NCI-H524 (cell line): ENCODE results near the gene MPP4.
"Not testable (repeated sequence)": the region's sequence is repeated elsewhere in the genome, so short reads cannot be mapped to it uniquely, and the experiment has no call there.

Experiments used
- DNase-seq, 2 experiments: peaks; one replicate each; lab custom pipeline; 2025; lab: John Stamatoyannopoulos, UW

MPP4 gene

DNA sequence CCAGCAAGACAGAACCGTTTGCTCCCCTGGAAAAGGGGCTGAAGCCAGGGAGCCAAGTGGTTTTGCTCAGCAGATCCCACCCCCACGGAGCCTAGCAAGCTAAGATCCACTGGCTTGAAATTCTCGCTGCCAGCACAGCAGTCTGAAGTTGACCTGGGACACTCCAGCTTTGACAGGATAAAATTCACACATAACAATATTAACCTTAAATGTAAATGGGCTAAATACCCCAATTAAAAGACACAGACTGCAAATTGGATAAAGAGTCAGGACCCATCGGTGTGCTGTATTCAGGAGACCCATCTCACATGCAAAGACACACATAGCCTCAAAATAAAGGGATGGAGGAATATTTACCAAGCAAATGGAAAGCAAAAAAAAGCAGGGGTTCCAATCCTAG, 27.2 kb downstream of the MPP4 start:
- not testable (repeated sequence) for DNase-seq

- DNase-seq: no peak
Measured at GRCh38 chr2:201669865-201670264, 28.6 kb downstream of the MPP4 start.

- DNase-seq: no peak
Measured at GRCh38 chr2:201668402-201668910, 30.0 kb downstream of the MPP4 start.

DNA sequence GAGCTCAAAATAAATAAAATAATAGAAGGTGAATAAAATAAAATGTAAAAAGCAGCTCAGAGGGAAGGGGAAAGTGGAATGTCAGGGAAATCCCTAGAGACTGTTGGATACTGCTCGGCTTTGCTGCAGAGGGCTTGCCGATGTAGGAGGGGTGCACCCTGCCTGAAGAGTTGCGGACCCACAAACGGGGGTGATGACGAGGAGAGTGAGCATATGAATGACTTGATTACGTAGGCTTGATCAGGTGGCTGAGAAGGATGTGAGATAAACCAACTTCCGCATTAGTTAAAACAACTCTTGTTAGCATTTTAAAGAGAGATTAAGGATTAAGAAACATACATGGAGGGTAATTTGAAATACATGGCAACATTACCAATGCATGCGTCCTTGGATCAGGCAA, 34.1 kb downstream of the MPP4 start:
- no peak for DNase-seq

DNA sequence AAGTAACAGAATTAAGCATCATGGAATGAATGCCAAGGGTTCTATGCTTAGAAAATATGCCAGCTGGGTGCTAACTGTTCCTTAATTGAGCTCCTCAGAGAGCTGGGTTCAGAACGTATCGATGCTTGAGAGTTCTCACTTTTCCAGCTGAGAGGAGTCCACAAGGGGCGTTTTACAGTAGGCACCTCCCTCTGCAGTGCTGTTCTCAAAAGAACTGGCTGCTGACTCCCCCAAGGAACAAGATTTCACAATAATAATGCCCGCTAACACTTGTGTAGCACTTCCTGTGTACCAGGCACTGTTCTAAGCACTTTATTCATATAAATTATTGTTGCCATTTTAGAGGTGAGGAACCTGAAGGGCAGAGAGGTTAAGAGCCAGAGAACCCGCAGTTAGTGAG, 37.1 kb downstream of the MPP4 start:
- DNase-seq: no peak

DNA sequence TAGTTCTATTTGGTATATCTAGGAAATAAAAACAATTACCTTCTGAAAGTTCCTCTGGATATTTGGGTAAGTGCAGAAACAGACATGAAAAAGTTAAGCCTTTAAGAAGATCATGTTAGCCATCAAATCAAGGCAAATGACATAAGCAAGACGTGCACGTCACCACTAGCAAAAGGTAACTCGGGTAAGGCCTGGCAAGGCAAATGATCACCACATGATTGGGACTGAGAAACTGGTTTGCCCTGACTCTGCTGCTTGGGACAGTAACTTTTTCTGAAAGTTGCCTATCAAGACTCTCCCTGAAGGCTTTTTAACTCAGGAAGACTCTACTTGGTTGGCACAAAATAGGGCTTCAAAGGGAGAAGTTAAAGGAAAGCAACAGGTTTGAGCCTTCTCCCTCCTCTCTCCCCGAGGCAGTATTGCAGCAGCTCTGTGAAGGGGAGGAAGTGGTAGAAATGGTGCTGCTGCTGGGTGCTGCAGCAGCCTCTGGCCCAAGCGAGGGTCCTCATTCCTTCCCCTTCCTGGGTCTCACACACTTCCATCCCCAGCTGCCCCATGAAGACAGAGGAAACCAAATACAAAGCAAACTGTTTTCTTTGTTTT, 38.0 kb downstream of the MPP4 start:
- DNase-seq: no peak

- DNase-seq: no peak
Measured at GRCh38 chr2:201656740-201657139, 41.7 kb downstream of the MPP4 start.

DNA sequence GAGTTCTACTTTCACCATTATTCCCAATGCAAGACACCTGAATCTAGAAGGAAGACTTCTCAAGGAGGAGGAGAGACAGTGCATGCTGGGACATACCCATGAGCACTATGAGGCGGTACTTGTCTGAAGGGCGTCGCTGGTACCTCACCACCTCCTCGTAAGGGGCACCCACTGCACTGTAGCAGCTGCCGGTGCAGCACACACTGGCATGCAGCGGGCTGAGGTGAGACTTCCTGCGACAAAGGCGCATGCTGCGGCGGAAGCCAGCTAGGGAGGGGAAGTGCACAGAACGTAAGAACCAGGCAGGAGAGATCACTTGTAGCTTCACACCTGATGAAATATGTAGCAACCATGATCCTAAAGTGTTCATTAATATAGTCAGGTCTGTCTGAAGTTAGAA, 42.3 kb downstream of the MPP4 start:
- DNase-seq: no peak

DNA sequence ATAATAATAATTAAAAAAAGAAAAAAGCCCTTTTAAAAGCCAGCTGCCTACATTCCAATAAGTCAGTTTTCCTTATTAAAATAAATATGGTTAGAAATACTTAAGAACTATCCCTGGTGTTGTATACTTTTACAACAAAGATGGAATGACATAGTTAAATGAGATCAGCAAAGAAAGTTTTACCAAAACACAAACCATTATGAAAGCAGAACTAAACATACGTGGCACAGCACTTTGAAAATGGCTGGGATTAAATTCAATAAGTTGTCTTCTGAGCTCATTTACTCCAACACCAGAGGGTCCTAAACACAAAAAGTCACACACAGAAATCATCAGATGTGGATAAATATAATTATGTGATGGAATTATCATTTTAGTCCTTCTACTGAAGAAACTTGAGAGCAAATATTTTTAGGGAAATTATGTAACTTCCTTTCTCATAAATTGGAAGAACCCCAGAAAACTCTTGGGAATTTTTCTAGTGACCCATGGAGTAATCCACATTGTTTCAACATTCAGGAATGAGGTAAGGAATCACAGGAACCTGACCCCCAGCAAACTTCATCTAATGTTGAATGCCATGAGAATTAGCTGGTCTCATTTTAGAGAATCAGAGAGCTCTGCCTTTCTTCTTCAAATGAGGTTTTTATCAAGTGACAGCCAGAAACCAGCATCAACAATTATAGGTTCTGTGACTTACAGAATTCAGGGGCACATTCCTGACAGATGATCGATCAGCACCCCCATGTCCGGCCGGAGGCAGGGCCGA, 43.6 kb downstream of the MPP4 start:
- DNase-seq: no peak

DNA sequence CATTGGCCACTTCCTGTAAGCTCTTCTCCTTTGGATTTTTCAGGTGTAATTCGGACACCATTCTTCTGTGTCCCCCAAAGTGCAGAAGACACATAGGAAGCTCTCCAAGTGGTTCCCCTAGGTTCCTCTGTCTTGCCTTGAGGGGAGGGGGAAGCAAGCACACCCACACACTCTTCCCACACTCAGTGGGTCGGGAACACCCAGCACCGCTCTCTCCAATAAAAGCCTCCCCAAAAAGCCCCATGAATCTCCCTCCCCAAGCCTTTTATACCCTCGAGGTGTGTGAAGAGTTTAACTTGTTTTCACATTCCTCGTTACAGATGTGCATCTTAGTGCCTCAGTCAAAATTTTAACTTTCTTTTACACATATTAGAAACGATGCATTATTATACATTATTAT, 45.2 kb downstream of the MPP4 start:
- no peak for DNase-seq

GRCh38 chr2:201649442-201649841, 49.0 kb downstream of the MPP4 start:
- no peak for DNase-seq

- DNase-seq: no peak
Measured at GRCh38 chr2:201647431-201647830, 51.0 kb downstream of the MPP4 start.

- DNase-seq: peak in 1 of 2 experiments; percentile 68
Measured at GRCh38 chr2:201644001-201644400, 54.4 kb downstream of the MPP4 start.

DNA sequence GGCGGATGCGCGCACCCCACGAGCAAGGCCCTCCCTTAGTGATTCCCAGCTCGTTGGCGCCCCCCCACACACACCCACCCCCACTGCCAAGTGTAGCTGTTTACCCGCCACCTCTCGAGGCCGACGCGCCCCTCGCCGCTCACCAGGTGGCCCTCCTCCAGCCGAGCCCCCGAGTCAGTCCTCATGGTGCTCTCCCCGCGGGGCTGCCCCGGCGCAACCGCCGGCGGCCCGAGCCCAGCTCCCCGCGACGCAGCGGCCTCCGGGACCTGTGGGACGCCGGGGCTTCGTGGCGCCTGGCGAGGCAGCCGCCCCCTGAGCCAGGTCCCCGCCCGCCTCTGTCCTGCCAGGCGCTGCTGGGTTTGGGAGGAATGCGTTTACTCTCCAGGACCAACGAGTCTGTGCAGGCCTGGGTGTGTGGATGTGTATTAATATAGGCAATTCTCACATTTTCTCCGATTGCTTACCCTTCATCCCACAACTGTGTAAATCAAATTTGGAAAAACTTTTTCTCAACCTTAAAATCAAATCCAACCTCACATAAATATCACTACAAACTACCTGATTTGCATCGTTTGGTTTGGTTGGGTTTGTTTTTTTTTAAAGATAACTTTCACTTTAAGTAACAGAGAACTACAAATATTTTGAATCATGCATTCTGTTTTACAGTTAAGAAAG, 55.1 kb downstream of the MPP4 start, which contains the start of gene TMEM237:
Gene TMEM237, minus strand, starts transcription at position 288 of the 675 bp plus-strand sequence. Its CDS starts 103 bp downstream, at position 185.
- peak in 1 of 2 experiments; percentile 65 for DNase-seq

GRCh38 chr2:201642579-201643215, 55.7 kb downstream of the MPP4 start:
- peak; percentile 54 to 68 for DNase-seq

GRCh38 chr2:201642086-201642578, 56.3 kb downstream of the MPP4 start:
- peak in 1 of 2 experiments; percentile 68 for DNase-seq

DNA sequence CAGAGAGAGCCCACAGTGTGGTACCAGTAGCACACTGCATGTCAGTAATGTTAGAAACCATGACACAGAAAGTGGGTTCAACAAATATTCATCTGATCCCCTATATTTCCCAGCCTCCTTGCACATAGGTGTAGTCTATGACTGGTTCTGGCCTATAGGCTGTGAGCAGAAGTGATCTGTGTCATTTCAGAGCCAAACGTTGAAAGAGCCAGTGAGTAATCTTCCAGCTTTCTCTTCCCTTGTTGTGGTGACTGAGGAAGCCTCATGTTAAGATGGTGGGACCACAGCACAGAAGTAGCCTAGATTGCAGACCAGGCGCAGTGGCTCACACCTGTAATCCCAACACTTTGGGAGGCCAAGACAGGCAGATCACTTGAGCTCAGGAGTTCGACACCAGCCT, 59.2 kb downstream of the MPP4 start:
- no peak for DNase-seq

DNA sequence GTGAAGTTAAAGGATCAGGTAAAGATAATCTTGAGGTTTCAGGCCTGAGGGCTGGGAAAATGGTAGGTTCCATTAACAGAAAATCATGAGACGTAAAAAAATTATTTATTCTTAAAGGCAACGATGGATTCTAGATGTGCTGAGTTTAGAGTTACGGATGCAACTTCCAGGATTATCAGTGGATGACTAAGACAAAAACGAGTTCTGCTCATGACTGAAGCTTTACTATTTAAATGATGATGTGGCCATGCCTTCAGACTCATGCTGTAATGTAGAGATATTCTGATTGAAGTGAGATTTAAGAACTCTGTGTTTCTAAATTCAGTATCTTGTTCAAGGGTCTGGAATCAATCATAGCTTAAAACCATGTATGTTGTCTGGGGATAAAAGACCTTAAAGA, 60.1 kb downstream of the MPP4 start:
- no peak for DNase-seq

GRCh38 chr2:201633661-201634249, 64.7 kb downstream of the MPP4 start:
- DNase-seq: no peak

- DNase-seq: peak; percentile 58 to 86
Measured at GRCh38 chr2:201631041-201631440, 67.4 kb downstream of the MPP4 start.

GRCh38 chr2:201630577-201630976, 67.9 kb downstream of the MPP4 start:
- DNase-seq: no peak

DNA sequence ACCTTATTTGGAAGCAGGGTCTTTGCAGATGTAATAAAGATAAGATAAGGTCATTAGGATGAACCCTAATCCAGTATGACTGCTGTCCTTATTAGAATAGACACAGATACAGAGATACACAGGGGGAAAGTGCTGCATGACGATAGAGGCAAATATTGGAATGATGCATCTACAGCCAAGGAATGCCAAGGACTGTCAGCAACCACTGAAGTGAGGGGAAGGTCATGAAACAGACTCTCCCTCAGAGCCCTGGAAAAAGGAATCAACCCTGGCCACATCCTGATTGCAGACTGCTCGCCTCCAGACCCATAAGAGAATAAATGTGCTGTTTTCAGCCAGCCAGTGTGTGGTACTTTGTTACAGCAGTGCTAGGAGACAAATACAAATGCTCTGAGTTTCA, 69.9 kb downstream of the MPP4 start:
- no peak for DNase-seq
